Right atrium auricular region (tissue), 2 donors: ENCODE data around the gene KBTBD4. TPM values are rescaled to one million over a fixed set of nuclear protein-coding genes. Genes with fewer than 3 reads are reported as not detected.
"Not testable (repeated sequence)": the region's sequence is repeated elsewhere in the genome, so short reads cannot be mapped to it uniquely, and the experiment has no call there.

ENCODE experiments used
- DNase-seq: peaks from one replicate; pipeline ENCODE4 v3.0.0-alpha.2; 2019; ENCODE audit warnings: low spot score
- H3K27ac ChIP-seq, 2 donors: fragments of 200-600 bp; sonication (generic); 1 replicate in 1 of 2; 2 replicates in 1 of 2; pipeline ENCODE4 v1.5.1; 2016 to 2019
- H3K27me3 ChIP-seq, 2 donors: fragments of 200-600 bp; sonication (generic); one replicate each; pipeline versions ENCODE4 v1.5.1 to v1.6.0; 2017 to 2019
- H3K36me3 ChIP-seq: fragments of 200-600 bp; sonication (generic); one replicate; pipeline ENCODE4 v1.5.1; 2016
- H3K4me1 ChIP-seq, 2 donors: fragments of 200-600 bp; sonication (generic); one replicate each; pipeline versions ENCODE4 v1.5.1 to v1.6.0; 2017 to 2019
- H3K4me3 ChIP-seq, 2 donors: fragments of 200-600 bp; sonication (generic); 1 replicate in 1 of 2; 2 replicates in 1 of 2; pipeline ENCODE4 v1.5.1; 2017 to 2019; ENCODE audit warnings: mild to moderate bottlenecking in 1 of 2, moderate library complexity in 1 of 2
- H3K9me3 ChIP-seq, 2 donors: fragments of 200-600 bp; sonication (generic); one replicate each; pipeline ENCODE4 v1.5.1; 2019
- CTCF ChIP-seq, 2 donors: fragments of 200-600 bp; sonication (generic); IDR thresholded peaks; one replicate each; pipeline ENCODE4 v1.5.1; 2019; ENCODE audit warnings: antibody characterized with exemption in 2 of 2
- total RNA-seq, 2 donors: library from RNA; depleted of rRNA; stranded (reverse); fragments of >200 nt; gene quantifications; one replicate each; pipeline ENCODE4 v1.1.0, GENCODE V29; 2016

KBTBD4 gene
- total RNA-seq, 2 donors from 2014 or later = 11.7 to 21.7 TPM

DNA sequence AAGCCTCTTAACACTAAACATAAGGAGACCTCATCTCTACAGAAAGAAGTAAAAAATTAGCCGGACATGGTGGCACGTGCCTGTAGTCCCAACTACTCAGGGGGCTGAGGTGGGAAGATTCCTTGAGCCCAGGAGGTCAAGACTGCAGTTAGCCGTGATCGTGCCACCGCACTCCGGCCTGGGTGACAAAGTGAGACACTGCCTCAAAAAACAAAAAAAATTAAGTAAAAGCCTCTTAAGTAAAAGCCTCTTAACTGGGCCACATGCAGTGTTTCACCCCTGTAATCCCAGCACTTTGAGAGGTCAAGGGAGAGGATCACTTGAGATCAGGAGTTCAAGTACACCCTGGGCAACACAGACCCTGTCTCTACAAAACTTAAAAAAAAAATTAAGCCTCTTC is 51.6 kb downstream of the KBTBD4 start:
- H3K4me3 ChIP-seq = no peak overlapping the region
- H3K4me1 ChIP-seq = peaks cover 0 to 56% of the 10 kb centered on the region in 2 donors
- no peaks in the 10 kb centered on the region for H3K27me3 ChIP-seq
- no peak for TF ChIP-seq CTCF (IDR thresholded peaks at IDR 0.05)
- H3K9me3 ChIP-seq = no peaks in the 10 kb centered on the region
- H3K27ac ChIP-seq = no peak overlapping the region
- no peaks in the 10 kb centered on the region for H3K36me3 ChIP-seq
- peak; percentile 44 for DNase-seq

GRCh38 chr11:47526032-47526431 is 52.7 kb downstream of the KBTBD4 start:
- H3K36me3 ChIP-seq, H3K27me3 ChIP-seq, H3K27ac ChIP-seq, H3K4me3 ChIP-seq, H3K9me3 ChIP-seq: not testable (repeated sequence)
- peaks cover 0 to 50% of the 10 kb centered on the region in 2 donors for H3K4me1 ChIP-seq
- peak; percentile 38 for DNase-seq

DNA sequence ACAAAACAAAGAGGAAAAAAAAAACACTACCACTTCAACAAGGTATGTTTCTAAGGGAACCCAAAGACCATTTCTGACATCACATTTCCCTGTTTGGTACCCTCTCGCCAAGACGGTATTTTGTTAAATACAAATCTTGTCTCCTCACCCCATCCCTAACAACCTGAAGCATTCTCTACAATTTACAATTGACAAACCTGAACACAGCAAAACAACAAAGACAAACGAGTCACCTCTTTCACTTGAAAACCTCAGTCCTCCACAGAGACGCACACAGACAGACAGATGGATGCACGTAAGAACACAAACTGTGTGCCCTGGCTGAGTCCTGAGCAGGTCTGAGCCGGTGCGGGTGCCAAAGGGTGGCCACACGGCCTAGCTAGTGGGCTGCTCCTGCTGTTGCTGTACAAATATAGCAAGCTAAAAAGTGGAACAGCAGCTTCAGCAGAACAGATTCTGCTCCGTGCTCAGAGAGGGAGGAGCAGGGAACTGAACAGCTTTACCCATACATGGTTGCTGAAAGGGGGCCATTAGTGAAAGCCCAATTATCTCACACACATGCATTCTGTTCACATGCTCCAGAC is 54.4 kb downstream of the KBTBD4 start:
- H3K4me1 ChIP-seq = peaks cover 0 to 59% of the 10 kb centered on the region in 2 donors
- DNase-seq = peak; percentile 56
- no peaks in the 10 kb centered on the region for H3K9me3 ChIP-seq
- H3K27me3 ChIP-seq = no peaks in the 10 kb centered on the region
- no peak for TF ChIP-seq CTCF (IDR thresholded peaks at IDR 0.05)
- no peak overlapping the region for H3K4me3 ChIP-seq
- H3K27ac ChIP-seq = peak overlapping the region; percentile 70 to 72
- H3K36me3 ChIP-seq = no peaks in the 10 kb centered on the region

GRCh38 chr11:47523490-47524225 is 55.1 kb downstream of the KBTBD4 start:
- Histone ChIP-seq H3K9me3 (no peaks in the 10 kb centered on the region), H3K27me3 (no peaks in the 10 kb centered on the region), H3K4me1 (peaks cover 0 to 66% of the 10 kb centered on the region in 2 donors), H3K27ac (peak overlapping the region; percentile 70 to 72), H3K36me3 (no peaks in the 10 kb centered on the region), H3K4me3 (no peak overlapping the region)
- DNase-seq = peak; percentile 59
- no peak for TF ChIP-seq CTCF (IDR thresholded peaks at IDR 0.05)

Other genes starting within 250 kb of the KBTBD4 start
- gene MYBPC3, start 226.3 kb downstream of the KBTBD4 start, total RNA-seq = 1,000 to 10,000 TPM in 1 of 2 donors, 100 to 1,000 TPM in 1; 797 to 1,210 TPM
- gene SPI1, start 200.4 kb downstream of the KBTBD4 start, total RNA-seq = 10 to 100 TPM in 1 of 2 donors, 1 to 10 TPM in 1; 7.5 to 23.1 TPM
- gene SLC39A13, start 170.4 kb downstream of the KBTBD4 start, total RNA-seq = 10 to 100 TPM; 78.4 to 79.8 TPM
- 100 to 1,000 TPM; 130 to 177 TPM for gene PSMC3, start 152.5 kb downstream of the KBTBD4 start, total RNA-seq
- gene RAPSN, start 129.8 kb downstream of the KBTBD4 start, total RNA-seq = not detected
- 10 to 100 TPM; 57.1 to 65.9 TPM for gene CELF1, start 25.8 kb downstream of the KBTBD4 start, total RNA-seq
- gene PTPMT1, start 13.4 kb downstream of the KBTBD4 start, total RNA-seq = 10 to 100 TPM; 26.9 to 50.1 TPM
- gene NDUFS3, start 104 bp upstream of the KBTBD4 start, total RNA-seq = 100 to 1,000 TPM in 1 of 2 donors, 10 to 100 TPM in 1; 93.4 to 125 TPM
- under 1 TPM in 1 of 2 donors, not detected in 1; 0.89 TPM for gene FAM180B, start 7.7 kb upstream of the KBTBD4 start, total RNA-seq
- gene C1QTNF4, start 15.4 kb upstream of the KBTBD4 start, total RNA-seq = under 1 TPM in 1 of 2 donors, not detected in 1; 0.86 TPM
- 10 to 100 TPM; 40.9 to 52.4 TPM for gene MTCH2, start 63.6 kb upstream of the KBTBD4 start, total RNA-seq
- gene AGBL2, start 136.4 kb upstream of the KBTBD4 start, total RNA-seq = not detected
- 10 to 100 TPM; 31.0 to 37.8 TPM for gene FNBP4, start 188.4 kb upstream of the KBTBD4 start, total RNA-seq